SK-N-SH treated with all-trans-retinoic acid at 6 μM for 48 hours (cell line): ENCODE measurements around the gene PLXNC1.

Experiments used
- ATAC-seq: fragments of 200-7000 bp; cut with Tn5 transposase; 3 replicates; pipeline ENCODE4 v1.9.1; 2020; ENCODE audit warnings: mild to moderate bottlenecking, moderate library complexity
- ARNTL ChIP-seq: fragments of 450-650 bp; formaldehyde crosslinking; IDR thresholded peaks from 2 replicates; pipeline ENCODE4 v1.5.0; 2020; ENCODE audit warnings: low read depth, mild to moderate bottlenecking, moderate library complexity, borderline replicate concordance
- BACH2 ChIP-seq: fragments of 250-450 bp; sonication (Bioruptor Pico); IDR thresholded peaks from 2 replicates; pipeline ENCODE4 v1.9.0; 2021; ENCODE audit warnings: mild to moderate bottlenecking, borderline replicate concordance
- CSDC2 ChIP-seq: fragments of 250-450 bp; sonication (Bioruptor Pico); IDR thresholded peaks from 2 replicates; pipeline ENCODE4 v1.5.0; 2020; ENCODE audit warnings: mild to moderate bottlenecking, moderate library complexity
- ESRRG ChIP-seq: fragments of 250-450 bp; sonication (Bioruptor Pico); IDR thresholded peaks from 2 replicates; pipeline ENCODE4 v1.6.1; 2021; ENCODE audit warnings: mild to moderate bottlenecking
- GLIS3 ChIP-seq: fragments of 250-450 bp; sonication (Bioruptor Pico); IDR thresholded peaks from 2 replicates; pipeline ENCODE4 v1.5.0; 2020; ENCODE audit warnings: mild to moderate bottlenecking, moderate library complexity
- ISL1 ChIP-seq: fragments of 250-450 bp; sonication (Bioruptor Pico); IDR thresholded peaks from 2 replicates; pipeline ENCODE4 v2.1.2; 2022; ENCODE audit warnings: mild to moderate bottlenecking, moderate library complexity
- PPARA ChIP-seq: fragments of 250-450 bp; sonication (Bioruptor Pico); IDR thresholded peaks from 2 replicates; pipeline ENCODE4 v1.5.0; 2020; ENCODE audit warnings: mild to moderate bottlenecking, borderline replicate concordance
- RARB ChIP-seq: fragments of 250-450 bp; sonication (Bioruptor Pico); IDR thresholded peaks from 2 replicates; pipeline ENCODE4 v1.8.0; 2021; ENCODE audit warnings: mild to moderate bottlenecking, moderate library complexity
- SNAI2 ChIP-seq: fragments of 250-450 bp; sonication (Bioruptor Pico); IDR thresholded peaks from 2 replicates; pipeline ENCODE4 v1.5.0; 2020; ENCODE audit warnings: mild to moderate bottlenecking, moderate library complexity
- TCF4 ChIP-seq: fragments of 250-450 bp; sonication (Bioruptor Pico); IDR thresholded peaks from 2 replicates; pipeline ENCODE4 v1.8.0; 2021; ENCODE audit warnings: mild to moderate bottlenecking, moderate library complexity, borderline replicate concordance
- TOX ChIP-seq: fragments of 250-450 bp; sonication (Bioruptor Pico); IDR thresholded peaks from 2 replicates; pipeline ENCODE4 v1.8.0; 2021; ENCODE audit warnings: mild to moderate bottlenecking, moderate library complexity, borderline replicate concordance
- ZFP3 ChIP-seq: fragments of 250-450 bp; sonication (Bioruptor Pico); IDR thresholded peaks from 2 replicates; pipeline ENCODE4 v1.5.0; 2020; ENCODE audit warnings: mild to moderate bottlenecking, moderate library complexity
- ZFP30 ChIP-seq: fragments of 450-650 bp; formaldehyde crosslinking; IDR thresholded peaks from 2 replicates; pipeline ENCODE4 v1.5.0; 2022; ENCODE audit warnings: mild to moderate bottlenecking, moderate library complexity
- ZNF565 ChIP-seq: fragments of 450-650 bp; formaldehyde crosslinking; conservative IDR thresholded peaks from 2 replicates; pipeline ENCODE4 v1.5.0; 2020; ENCODE audit warnings: low read depth, mild to moderate bottlenecking, moderate library complexity
- ZNF70 ChIP-seq: fragments of 450-650 bp; formaldehyde crosslinking; IDR thresholded peaks from 2 replicates; pipeline ENCODE4 v1.5.0; 2020; ENCODE audit warnings: mild to moderate bottlenecking, moderate library complexity
- ZNF8 ChIP-seq: fragments of 450-650 bp; formaldehyde crosslinking; IDR thresholded peaks from 2 replicates; pipeline ENCODE4 v1.5.0; 2020; ENCODE audit warnings: mild to moderate bottlenecking, moderate library complexity
- TF ChIP-seq, protein P1 (sequence below): fragments of 250-450 bp; sonication (Bioruptor Pico); IDR thresholded peaks from 2 replicates; pipeline ENCODE4 v1.5.1; 2020; ENCODE audit warnings: low read depth, mild to moderate bottlenecking, moderate library complexity
- TF ChIP-seq, protein P2 (sequence below): fragments of 250-450 bp; sonication (Bioruptor Pico); IDR thresholded peaks from 2 replicates; pipeline ENCODE4 v1.5.0; 2020; ENCODE audit warnings: mild to moderate bottlenecking, moderate library complexity
- TF ChIP-seq, protein P3 (sequence below): fragments of 250-450 bp; sonication (Bioruptor Pico); IDR thresholded peaks from 2 replicates; pipeline ENCODE4 v1.8.0; 2020; ENCODE audit warnings: mild to moderate bottlenecking, moderate library complexity, borderline replicate concordance
- TF ChIP-seq, protein P4 (sequence below): fragments of 250-450 bp; sonication (Bioruptor Pico); IDR thresholded peaks from 2 replicates; pipeline ENCODE4 v1.8.0; 2021; ENCODE audit warnings: low read depth, mild to moderate bottlenecking, moderate library complexity, borderline replicate concordance

The PLXNC1 gene

DNA sequence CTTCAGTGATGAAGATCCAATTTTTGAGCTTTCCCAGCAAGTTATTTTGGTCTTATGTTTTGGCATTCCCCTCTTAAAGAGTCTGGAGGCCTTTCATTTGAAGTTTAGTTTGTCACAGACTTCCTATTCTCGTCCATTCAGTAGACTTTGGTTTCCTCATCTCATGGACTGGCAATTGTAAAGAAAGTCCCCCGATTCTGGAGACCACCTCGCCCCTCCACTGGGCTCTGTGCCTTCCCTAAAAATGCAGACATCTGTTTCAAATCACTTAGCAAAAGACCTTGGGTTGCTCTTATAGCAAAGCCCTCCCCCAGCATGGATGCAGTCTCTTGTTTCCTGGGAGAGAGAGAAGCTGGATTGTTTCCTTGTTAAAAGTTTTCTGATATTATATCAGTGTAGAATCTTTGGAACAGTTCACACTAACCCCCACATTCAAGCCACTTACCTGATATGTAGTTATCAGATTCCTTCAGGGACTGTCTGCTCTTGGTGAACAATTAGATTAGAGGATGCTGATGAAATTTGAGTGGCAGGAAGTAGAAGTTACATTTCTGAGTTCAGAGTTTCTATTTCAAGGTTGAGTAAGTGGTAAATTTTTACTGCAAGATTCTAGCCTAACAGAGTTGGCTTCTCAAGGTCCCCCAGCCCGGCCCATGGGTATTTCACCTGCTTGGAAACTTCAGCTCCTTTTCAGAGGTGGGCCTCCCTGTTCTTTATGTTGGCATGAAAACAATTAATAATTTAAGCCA, 56.3 kb downstream of the PLXNC1 start:
- ATAC-seq: peak; percentile 25; the same call in 2 of the 3 replicates
- TF ChIP-seq ZFP30 (CRISPR knock-in tag) (no peak), ISL1 (CRISPR knock-in tag) (0 out of 2 replicates have a peak, but pooled peaks have one; percentile 22), ARNTL (CRISPR knock-in tag) (no peak)
- TF ChIP-seq, protein P1, sequence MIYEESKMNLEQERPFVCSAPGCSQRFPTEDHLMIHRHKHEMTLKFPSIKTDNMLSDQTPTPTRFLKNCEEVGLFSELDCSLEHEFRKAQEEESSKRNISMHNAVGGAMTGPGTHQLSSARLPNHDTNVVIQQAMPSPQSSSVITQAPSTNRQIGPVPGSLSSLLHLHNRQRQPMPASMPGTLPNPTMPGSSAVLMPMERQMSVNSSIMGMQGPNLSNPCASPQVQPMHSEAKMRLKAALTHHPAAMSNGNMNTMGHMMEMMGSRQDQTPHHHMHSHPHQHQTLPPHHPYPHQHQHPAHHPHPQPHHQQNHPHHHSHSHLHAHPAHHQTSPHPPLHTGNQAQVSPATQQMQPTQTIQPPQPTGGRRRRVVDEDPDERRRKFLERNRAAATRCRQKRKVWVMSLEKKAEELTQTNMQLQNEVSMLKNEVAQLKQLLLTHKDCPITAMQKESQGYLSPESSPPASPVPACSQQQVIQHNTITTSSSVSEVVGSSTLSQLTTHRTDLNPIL: no peak

GRCh38 chr12:94205822-94206221, 57.4 kb downstream of the PLXNC1 start:
- no peak for ATAC-seq
- no peak for TF ChIP-seq ISL1 (CRISPR knock-in tag)
- no peak for TF ChIP-seq BACH2 (CRISPR knock-in tag)
- TF ChIP-seq ZNF8 (CRISPR knock-in tag): no peak

GRCh38 chr12:94206886-94207285, 58.5 kb downstream of the PLXNC1 start:
- TF ChIP-seq ZNF70 (CRISPR knock-in tag) (no peak), ZFP3 (CRISPR knock-in tag) (no peak), CSDC2 (CRISPR knock-in tag) (no peak), GLIS3 (no peak)
- TF ChIP-seq, protein P2, sequence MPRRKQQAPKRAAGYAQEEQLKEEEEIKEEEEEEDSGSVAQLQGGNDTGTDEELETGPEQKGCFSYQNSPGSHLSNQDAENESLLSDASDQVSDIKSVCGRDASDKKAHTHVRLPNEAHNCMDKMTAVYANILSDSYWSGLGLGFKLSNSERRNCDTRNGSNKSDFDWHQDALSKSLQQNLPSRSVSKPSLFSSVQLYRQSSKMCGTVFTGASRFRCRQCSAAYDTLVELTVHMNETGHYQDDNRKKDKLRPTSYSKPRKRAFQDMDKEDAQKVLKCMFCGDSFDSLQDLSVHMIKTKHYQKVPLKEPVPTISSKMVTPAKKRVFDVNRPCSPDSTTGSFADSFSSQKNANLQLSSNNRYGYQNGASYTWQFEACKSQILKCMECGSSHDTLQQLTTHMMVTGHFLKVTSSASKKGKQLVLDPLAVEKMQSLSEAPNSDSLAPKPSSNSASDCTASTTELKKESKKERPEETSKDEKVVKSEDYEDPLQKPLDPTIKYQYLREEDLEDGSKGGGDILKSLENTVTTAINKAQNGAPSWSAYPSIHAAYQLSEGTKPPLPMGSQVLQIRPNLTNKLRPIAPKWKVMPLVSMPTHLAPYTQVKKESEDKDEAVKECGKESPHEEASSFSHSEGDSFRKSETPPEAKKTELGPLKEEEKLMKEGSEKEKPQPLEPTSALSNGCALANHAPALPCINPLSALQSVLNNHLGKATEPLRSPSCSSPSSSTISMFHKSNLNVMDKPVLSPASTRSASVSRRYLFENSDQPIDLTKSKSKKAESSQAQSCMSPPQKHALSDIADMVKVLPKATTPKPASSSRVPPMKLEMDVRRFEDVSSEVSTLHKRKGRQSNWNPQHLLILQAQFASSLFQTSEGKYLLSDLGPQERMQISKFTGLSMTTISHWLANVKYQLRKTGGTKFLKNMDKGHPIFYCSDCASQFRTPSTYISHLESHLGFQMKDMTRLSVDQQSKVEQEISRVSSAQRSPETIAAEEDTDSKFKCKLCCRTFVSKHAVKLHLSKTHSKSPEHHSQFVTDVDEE (CRISPR knock-in tag): no peak
- TF ChIP-seq, protein P1: no peak
- peak; percentile 42; the same call in 2 of the 3 replicates for ATAC-seq

DNA sequence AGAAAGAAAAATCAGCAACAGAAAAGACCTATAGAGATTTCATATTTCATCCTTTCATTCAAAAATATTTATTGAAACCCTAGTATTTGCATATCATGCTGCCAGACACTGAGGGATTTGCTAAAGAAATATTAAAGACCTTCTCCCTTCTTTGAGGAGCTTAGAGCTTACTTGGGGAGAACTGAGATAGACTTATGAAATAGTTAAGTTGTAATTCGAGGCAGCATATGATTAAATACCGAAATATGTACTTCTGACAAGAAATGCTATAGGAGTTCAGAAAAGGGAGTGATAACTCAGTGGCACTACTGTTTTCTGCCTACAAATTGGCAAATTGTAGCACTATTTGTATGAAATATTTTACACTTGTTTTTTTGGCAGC, 59.1 kb downstream of the PLXNC1 start:
- TF ChIP-seq, protein P3, sequence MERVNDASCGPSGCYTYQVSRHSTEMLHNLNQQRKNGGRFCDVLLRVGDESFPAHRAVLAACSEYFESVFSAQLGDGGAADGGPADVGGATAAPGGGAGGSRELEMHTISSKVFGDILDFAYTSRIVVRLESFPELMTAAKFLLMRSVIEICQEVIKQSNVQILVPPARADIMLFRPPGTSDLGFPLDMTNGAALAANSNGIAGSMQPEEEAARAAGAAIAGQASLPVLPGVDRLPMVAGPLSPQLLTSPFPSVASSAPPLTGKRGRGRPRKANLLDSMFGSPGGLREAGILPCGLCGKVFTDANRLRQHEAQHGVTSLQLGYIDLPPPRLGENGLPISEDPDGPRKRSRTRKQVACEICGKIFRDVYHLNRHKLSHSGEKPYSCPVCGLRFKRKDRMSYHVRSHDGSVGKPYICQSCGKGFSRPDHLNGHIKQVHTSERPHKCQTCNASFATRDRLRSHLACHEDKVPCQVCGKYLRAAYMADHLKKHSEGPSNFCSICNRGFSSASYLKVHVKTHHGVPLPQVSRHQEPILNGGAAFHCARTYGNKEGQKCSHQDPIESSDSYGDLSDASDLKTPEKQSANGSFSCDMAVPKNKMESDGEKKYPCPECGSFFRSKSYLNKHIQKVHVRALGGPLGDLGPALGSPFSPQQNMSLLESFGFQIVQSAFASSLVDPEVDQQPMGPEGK (CRISPR knock-in tag): no peak
- TF ChIP-seq GLIS3 (no peak), ISL1 (CRISPR knock-in tag) (no peak), TCF4 (CRISPR knock-in tag) (no peak), PPARA (CRISPR knock-in tag) (no peak), SNAI2 (CRISPR knock-in tag) (no peak), CSDC2 (CRISPR knock-in tag) (no peak), ZNF70 (CRISPR knock-in tag) (no peak), ZNF565 (CRISPR knock-in tag) (no peak), ESRRG (CRISPR knock-in tag) (no peak), TOX (CRISPR knock-in tag) (no peak), ZFP30 (CRISPR knock-in tag) (no peak), RARB (CRISPR knock-in tag) (no peak)
- TF ChIP-seq, protein P1: no peak
- TF ChIP-seq, protein P4, sequence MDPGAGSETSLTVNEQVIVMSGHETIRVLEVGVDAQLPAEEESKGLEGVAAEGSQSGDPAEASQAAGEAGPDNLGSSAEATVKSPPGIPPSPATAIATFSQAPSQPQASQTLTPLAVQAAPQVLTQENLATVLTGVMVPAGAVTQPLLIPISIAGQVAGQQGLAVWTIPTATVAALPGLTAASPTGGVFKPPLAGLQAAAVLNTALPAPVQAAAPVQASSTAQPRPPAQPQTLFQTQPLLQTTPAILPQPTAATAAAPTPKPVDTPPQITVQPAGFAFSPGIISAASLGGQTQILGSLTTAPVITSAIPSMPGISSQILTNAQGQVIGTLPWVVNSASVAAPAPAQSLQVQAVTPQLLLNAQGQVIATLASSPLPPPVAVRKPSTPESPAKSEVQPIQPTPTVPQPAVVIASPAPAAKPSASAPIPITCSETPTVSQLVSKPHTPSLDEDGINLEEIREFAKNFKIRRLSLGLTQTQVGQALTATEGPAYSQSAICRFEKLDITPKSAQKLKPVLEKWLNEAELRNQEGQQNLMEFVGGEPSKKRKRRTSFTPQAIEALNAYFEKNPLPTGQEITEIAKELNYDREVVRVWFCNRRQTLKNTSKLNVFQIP: no peak
- ATAC-seq: no peak
